Esophagus muscularis mucosa (tissue), 4 donors: ENCODE data around the gene CMTM8.

Source experiments
- EP300 ChIP-seq: sonication (generic); formaldehyde crosslinking; IDR thresholded peaks from one replicate; pipeline ENCODE4 v1.6.1; 2017; ENCODE audit warnings: antibody characterized with exemption
- POLR2A ChIP-seq: fragments of 450-650 bp; IDR thresholded peaks from one replicate; pipeline ENCODE4 v1.6.1; 2017; ENCODE audit warnings: antibody characterized with exemption, moderate library complexity, mild to moderate bottlenecking, low read depth
- POLR2AphosphoS5 ChIP-seq, 2 donors: sonication (generic); formaldehyde crosslinking; IDR thresholded peaks; one replicate each; pipeline ENCODE4 v1.6.1; 2017; ENCODE audit warnings: antibody characterized with exemption in 2 of 2
- TF ChIP-seq, protein P1 (sequence below), 3 experiments: fragments of 200-600 bp in 2 of 3; fragments of 450-650 bp in 1 of 3; sonication (generic) in 2 of 3; IDR thresholded peaks; one replicate each; pipeline ENCODE4 v1.5.1; 2017 to 2019; ENCODE audit warnings: antibody characterized with exemption in 3 of 3, mild to moderate bottlenecking in 2 of 3, moderate library complexity in 1 of 3

- TF ChIP-seq, protein P1, sequence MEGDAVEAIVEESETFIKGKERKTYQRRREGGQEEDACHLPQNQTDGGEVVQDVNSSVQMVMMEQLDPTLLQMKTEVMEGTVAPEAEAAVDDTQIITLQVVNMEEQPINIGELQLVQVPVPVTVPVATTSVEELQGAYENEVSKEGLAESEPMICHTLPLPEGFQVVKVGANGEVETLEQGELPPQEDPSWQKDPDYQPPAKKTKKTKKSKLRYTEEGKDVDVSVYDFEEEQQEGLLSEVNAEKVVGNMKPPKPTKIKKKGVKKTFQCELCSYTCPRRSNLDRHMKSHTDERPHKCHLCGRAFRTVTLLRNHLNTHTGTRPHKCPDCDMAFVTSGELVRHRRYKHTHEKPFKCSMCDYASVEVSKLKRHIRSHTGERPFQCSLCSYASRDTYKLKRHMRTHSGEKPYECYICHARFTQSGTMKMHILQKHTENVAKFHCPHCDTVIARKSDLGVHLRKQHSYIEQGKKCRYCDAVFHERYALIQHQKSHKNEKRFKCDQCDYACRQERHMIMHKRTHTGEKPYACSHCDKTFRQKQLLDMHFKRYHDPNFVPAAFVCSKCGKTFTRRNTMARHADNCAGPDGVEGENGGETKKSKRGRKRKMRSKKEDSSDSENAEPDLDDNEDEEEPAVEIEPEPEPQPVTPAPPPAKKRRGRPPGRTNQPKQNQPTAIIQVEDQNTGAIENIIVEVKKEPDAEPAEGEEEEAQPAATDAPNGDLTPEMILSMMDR (IDR thresholded peaks at IDR 0.05) = no peak
- TF ChIP-seq POLR2A (no peak), EP300 (no peak), POLR2AphosphoS5 (IDR thresholded peaks at IDR 0.05) (no peak)
Measured at GRCh38 chr3:32246079-32246675, 7.7 kb downstream of the CMTM8 start.
